Measurements from ENCODE around the gene LBHD2. TPM values are rescaled to one million over a fixed set of nuclear protein-coding genes. Genes with fewer than 3 reads are reported as not detected.

LBHD2 gene
- total and polyA plus RNA-seq, 2 of the 13 experiments (the other 11 are each of a cell fraction or from before 2014, with no cell fraction given) = 0.67 to 1.00 TPM

GRCh38 chr14:103100281-103101121 is 16.5 kb downstream of the LBHD2 start (continued):
- TF ChIP-seq ZBTB20 (CRISPR knock-in tag; IDR thresholded peaks at IDR 0.05; ENCODE audit: borderline replicate concordance, low read depth) (peak; percentile 68; the same call in 1 of the 2 replicates), ZNF121 (CRISPR knock-in tag; IDR thresholded peaks at IDR 0.05) (no peak), MIER3 (CRISPR knock-in tag; IDR thresholded peaks at IDR 0.05; ENCODE audit: borderline replicate concordance) (peak; percentile 86; the same call in 1 of the 2 replicates), HOXA3 (CRISPR knock-in tag; IDR thresholded peaks at IDR 0.05) (peak; percentile 90), GTF3A (CRISPR knock-in tag; conservative IDR thresholded peaks at IDR 0.05) (0 out of 2 replicates have a peak, but pooled peaks have one; percentile 59), MEF2D (CRISPR knock-in tag; IDR thresholded peaks at IDR 0.05) (peak; percentile 97), PHF5A (CRISPR knock-in tag; IDR thresholded peaks at IDR 0.05; ENCODE audit: low read depth, unreplicated experiment) (no peak), ZNF629 (CRISPR knock-in tag; conservative IDR thresholded peaks at IDR 0.05) (peak; percentile 64), ZSCAN20 (CRISPR knock-in tag; IDR thresholded peaks at IDR 0.05; ENCODE audit: borderline replicate concordance) (0 out of 2 replicates have a peak, but pooled peaks have one; percentile 48), ZSCAN5A (CRISPR knock-in tag; IDR thresholded peaks at IDR 0.05; ENCODE audit: borderline replicate concordance) (no peak; the same call in 1 of the 2 replicates), ZNF468 (CRISPR knock-in tag; IDR thresholded peaks at IDR 0.05) (no peak), RELA (CRISPR knock-in tag; IDR thresholded peaks at IDR 0.05) (no peak), CEBPG (CRISPR knock-in tag; IDR thresholded peaks at IDR 0.05) (peak; percentile 96), NFATC3 (CRISPR knock-in tag; IDR thresholded peaks at IDR 0.05) (no peak), JDP2 (CRISPR knock-in tag; IDR thresholded peaks at IDR 0.05; ENCODE audit: borderline replicate concordance) (no peak), MTA3 (CRISPR knock-in tag; IDR thresholded peaks at IDR 0.05) (no peak), BORCS8-MEF2B (CRISPR knock-in tag; IDR thresholded peaks at IDR 0.05) (peak; percentile 77), ZNF138 (CRISPR knock-in tag; IDR thresholded peaks at IDR 0.05; ENCODE audit: low read depth) (no peak; the same call in 1 of the 2 replicates), ERF (CRISPR knock-in tag; IDR thresholded peaks at IDR 0.05) (peak; percentile 90), DMTF1 (CRISPR knock-in tag; IDR thresholded peaks at IDR 0.05) (no peak)
- TF ChIP-seq, protein P1, sequence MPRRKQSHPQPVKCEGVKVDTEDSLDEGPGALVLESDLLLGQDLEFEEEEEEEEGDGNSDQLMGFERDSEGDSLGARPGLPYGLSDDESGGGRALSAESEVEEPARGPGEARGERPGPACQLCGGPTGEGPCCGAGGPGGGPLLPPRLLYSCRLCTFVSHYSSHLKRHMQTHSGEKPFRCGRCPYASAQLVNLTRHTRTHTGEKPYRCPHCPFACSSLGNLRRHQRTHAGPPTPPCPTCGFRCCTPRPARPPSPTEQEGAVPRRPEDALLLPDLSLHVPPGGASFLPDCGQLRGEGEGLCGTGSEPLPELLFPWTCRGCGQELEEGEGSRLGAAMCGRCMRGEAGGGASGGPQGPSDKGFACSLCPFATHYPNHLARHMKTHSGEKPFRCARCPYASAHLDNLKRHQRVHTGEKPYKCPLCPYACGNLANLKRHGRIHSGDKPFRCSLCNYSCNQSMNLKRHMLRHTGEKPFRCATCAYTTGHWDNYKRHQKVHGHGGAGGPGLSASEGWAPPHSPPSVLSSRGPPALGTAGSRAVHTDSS (CRISPR knock-in tag; conservative IDR thresholded peaks at IDR 0.05) = no peak
- TF ChIP-seq, protein P2, sequence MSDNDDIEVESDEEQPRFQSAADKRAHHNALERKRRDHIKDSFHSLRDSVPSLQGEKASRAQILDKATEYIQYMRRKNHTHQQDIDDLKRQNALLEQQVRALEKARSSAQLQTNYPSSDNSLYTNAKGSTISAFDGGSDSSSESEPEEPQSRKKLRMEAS (IDR thresholded peaks at IDR 0.05) = peak; percentile 88
- TF ChIP-seq, protein P3, sequence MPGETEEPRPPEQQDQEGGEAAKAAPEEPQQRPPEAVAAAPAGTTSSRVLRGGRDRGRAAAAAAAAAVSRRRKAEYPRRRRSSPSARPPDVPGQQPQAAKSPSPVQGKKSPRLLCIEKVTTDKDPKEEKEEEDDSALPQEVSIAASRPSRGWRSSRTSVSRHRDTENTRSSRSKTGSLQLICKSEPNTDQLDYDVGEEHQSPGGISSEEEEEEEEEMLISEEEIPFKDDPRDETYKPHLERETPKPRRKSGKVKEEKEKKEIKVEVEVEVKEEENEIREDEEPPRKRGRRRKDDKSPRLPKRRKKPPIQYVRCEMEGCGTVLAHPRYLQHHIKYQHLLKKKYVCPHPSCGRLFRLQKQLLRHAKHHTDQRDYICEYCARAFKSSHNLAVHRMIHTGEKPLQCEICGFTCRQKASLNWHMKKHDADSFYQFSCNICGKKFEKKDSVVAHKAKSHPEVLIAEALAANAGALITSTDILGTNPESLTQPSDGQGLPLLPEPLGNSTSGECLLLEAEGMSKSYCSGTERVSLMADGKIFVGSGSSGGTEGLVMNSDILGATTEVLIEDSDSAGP (CRISPR knock-in tag; IDR thresholded peaks at IDR 0.05; ENCODE audit: borderline replicate concordance) = peak; percentile 14; the same call in 1 of the 2 replicates
